GM23248 (cell line): Measurements from ENCODE around the gene PLSCR1. TPM values are rescaled to one million over a fixed set of nuclear protein-coding genes. Genes with fewer than 3 reads are reported as not detected.
A peak's percentile ranks its signal among the peaks of the same experiment; 100 is the strongest.

Experiments used
- DNase-seq: peaks from one replicate; pipeline ENCODE4 v3.0.0-alpha.2; 2015
- H2AFZ ChIP-seq: fragments of 200-600 bp; sonication (generic); 2 replicates; pipeline ENCODE4 v1.6.1; 2016; ENCODE audit warnings: antibody characterized with exemption
- H3F3A ChIP-seq: fragments of 200-600 bp; sonication (generic); 2 replicates; pipeline ENCODE4 v1.6.1; 2016; ENCODE audit warnings: mild to moderate bottlenecking, antibody characterized with exemption, mixed run types; ENCODE audit not compliant: insufficient read depth
- H3K27ac ChIP-seq: fragments of 200-600 bp; sonication (generic); 2 replicates; pipeline ENCODE4 v1.5.1; 2016; ENCODE audit warnings: mild to moderate bottlenecking
- H3K27me3 ChIP-seq: fragments of 200-600 bp; sonication (generic); replicated peaks from 2 replicates; pipeline ENCODE4 v1.6.1; 2016; ENCODE audit warnings: mild to moderate bottlenecking; ENCODE audit not compliant: insufficient read depth
- H3K36me3 ChIP-seq: fragments of 200-600 bp; sonication (generic); 2 replicates; pipeline ENCODE4 v1.6.1; 2016; ENCODE audit warnings: low read depth, mild to moderate bottlenecking
- H3K4me1 ChIP-seq: fragments of 200-600 bp; sonication (generic); 2 replicates; pipeline ENCODE4 v1.6.1; 2016; ENCODE audit warnings: mild to moderate bottlenecking; ENCODE audit not compliant: insufficient read depth
- H3K4me2 ChIP-seq: fragments of 200-600 bp; sonication (generic); one replicate; pipeline ENCODE4 v1.6.1; 2016; ENCODE audit warnings: mild to moderate bottlenecking; ENCODE audit not compliant: unreplicated experiment
- H3K4me3 ChIP-seq: fragments of 200-600 bp; sonication (generic); 2 replicates; pipeline ENCODE4 v1.5.1; 2016; ENCODE audit warnings: mild to moderate bottlenecking
- H3K79me2 ChIP-seq: fragments of 200-600 bp; sonication (generic); 2 replicates; pipeline ENCODE4 v1.6.1; 2016; ENCODE audit warnings: mild to moderate bottlenecking; ENCODE audit not compliant: insufficient read depth
- H3K9ac ChIP-seq: fragments of 200-600 bp; sonication (generic); 2 replicates; pipeline ENCODE4 v1.6.1; 2016; ENCODE audit warnings: mild to moderate bottlenecking
- H3K9me2 ChIP-seq: fragments of 200-600 bp; sonication (generic); 2 replicates; pipeline ENCODE4 v1.6.1; 2016; ENCODE audit warnings: mixed run types, mild to moderate bottlenecking, moderate library complexity; ENCODE audit not compliant: insufficient read depth
- H3K9me3 ChIP-seq: fragments of 200-600 bp; sonication (generic); one replicate; pipeline ENCODE4 v1.6.1; 2017; ENCODE audit warnings: low read depth
- H4K20me1 ChIP-seq: fragments of 200-600 bp; sonication (generic); 2 replicates; pipeline ENCODE4 v1.6.0; 2016; ENCODE audit not compliant: insufficient read depth
- EZH2 ChIP-seq: fragments of 200-600 bp; sonication (generic); IDR thresholded peaks from 2 replicates; pipeline ENCODE4 v1.6.1; 2018; ENCODE audit warnings: antibody characterized with exemption, mild to moderate bottlenecking; ENCODE audit not compliant: insufficient read depth, poor library complexity, severe bottlenecking
- EZH2phosphoT487 ChIP-seq: fragments of 200-600 bp; sonication (generic); IDR thresholded peaks from 2 replicates; pipeline ENCODE4 v1.6.1; 2018; ENCODE audit warnings: antibody characterized with exemption, moderate library complexity, mild to moderate bottlenecking, low read depth; ENCODE audit not compliant: insufficient read depth
- WGBS, 2 experiments: methylation state at CpG; one replicate each; pipeline ENCODE4 v1.1.6; 2015 to 2017; ENCODE audit warnings: low lambda C conversion rate in 2 of 2, low coverage in 1 of 2; ENCODE audit errors: missing lambda C conversion rate in 2 of 2; 5-methylcytosine and 5-hydroxymethylcytosine counted together
- in situ Hi-C: fragments of 300-500 bp; cut with MboI; formaldehyde crosslinking; loops from 2 replicates; pipeline ENCODE4 v1.15.0; 2020
- polyA plus RNA-seq: library from polyadenylated mRNA; unstranded; fragments of >200 nt; fragmentation: Nextera tagmentation; extraction: Ambion mirVana; gene quantifications from 2 replicates; pipeline ENCODE4 v1.2.1, GENCODE V29; 2016
- total RNA-seq: library from RNA; depleted of rRNA; stranded (reverse); fragments of >200 nt; shearing (Covaris generic); gene quantifications from 2 replicates; pipeline ENCODE4 v1.2.3, GENCODE V29; 2014

The PLSCR1 gene
- total and polyA plus RNA-seq, 2 experiments from 2014 or later, result 23.7 to 28.7 TPM

DNA sequence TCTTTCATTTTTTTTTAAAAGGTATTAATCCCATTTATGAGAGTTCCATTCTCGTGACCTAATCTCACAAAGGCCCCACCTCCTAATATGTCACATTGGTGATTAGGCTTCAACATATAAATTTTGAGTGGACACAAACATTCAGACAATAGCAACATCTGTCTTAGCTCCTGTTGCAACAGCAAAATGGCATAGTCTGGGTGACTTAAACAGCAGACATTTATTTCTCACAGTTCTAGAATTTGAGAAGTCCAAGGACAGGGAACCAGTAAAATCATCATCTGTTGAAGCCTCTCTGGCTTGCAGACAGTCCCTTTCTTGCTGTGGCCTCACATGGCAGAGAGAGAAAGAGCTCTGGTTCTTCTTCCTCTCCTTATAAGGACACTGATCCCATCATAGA is 71.8 kb downstream of the PLSCR1 start:
- Histone ChIP-seq H3K27ac (no peak overlapping the region), H2AFZ (no peak overlapping the region), H3K9me3 (no peaks in the 10 kb centered on the region), H3K9ac (no peak overlapping the region), H3K4me1 (peaks cover 7% of the 10 kb centered on the region; the same call in 1 of the 2 replicates), H3K79me2 (no peaks in the 10 kb centered on the region), H4K20me1 (no peaks in the 10 kb centered on the region), H3K9me2 (no peaks in the 10 kb centered on the region), H3K4me3 (no peak overlapping the region), H3K27me3 (0 out of 2 replicates have a peak, but pooled peaks cover 2% of the 10 kb centered on the region), H3K36me3 (no peaks in the 10 kb centered on the region), H3K4me2 (no peak overlapping the region), H3F3A (no peaks in the 10 kb centered on the region)
- in situ Hi-C loops, result no loop called here
- WGBS, 2 experiments, result 61 to 78% methylated on average over 1 of the region's 1 CpG
- DNase-seq, result no peak
- no peak for TF ChIP-seq EZH2
- TF ChIP-seq EZH2phosphoT487, result no peak

DNA sequence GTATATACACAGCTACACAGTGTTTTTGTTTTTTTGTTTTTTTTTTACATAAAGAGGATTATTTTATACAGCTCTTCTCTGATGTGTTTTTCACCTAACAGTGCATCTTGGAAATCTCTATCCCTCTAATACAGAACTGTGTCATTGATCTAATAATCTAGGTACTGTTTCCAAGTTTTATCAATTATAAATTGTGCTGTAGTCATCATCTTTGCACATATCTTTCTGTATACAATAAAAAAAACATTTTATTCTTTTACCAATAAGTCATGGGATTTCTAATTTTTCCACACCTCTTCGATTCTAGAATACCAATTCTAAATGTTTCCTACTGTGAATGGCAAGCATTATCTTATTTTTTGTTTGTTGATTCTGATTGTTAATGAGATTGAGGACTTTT is 73.4 kb downstream of the PLSCR1 start:
- no peak for TF ChIP-seq EZH2
- TF ChIP-seq EZH2phosphoT487, result no peak
- Histone ChIP-seq H3K9me2 (no peaks in the 10 kb centered on the region), H3K4me1 (peaks cover 16% of the 10 kb centered on the region), H3K4me3 (no peak overlapping the region), H3K4me2 (no peak overlapping the region), H3K27ac (no peak overlapping the region), H3F3A (no peaks in the 10 kb centered on the region; the same call in 1 of the 2 replicates), H3K9me3 (no peaks in the 10 kb centered on the region), H3K9ac (no peak overlapping the region), H3K79me2 (no peaks in the 10 kb centered on the region), H3K27me3 (0 out of 2 replicates have a peak, but pooled peaks cover 2% of the 10 kb centered on the region), H4K20me1 (no peaks in the 10 kb centered on the region), H2AFZ (no peak overlapping the region), H3K36me3 (no peaks in the 10 kb centered on the region)
- in situ Hi-C loops, result no loop called here
- 81 to 88% methylated on average over 1 of the region's 1 CpG for WGBS, 2 experiments
- DNase-seq, result no peak

DNA sequence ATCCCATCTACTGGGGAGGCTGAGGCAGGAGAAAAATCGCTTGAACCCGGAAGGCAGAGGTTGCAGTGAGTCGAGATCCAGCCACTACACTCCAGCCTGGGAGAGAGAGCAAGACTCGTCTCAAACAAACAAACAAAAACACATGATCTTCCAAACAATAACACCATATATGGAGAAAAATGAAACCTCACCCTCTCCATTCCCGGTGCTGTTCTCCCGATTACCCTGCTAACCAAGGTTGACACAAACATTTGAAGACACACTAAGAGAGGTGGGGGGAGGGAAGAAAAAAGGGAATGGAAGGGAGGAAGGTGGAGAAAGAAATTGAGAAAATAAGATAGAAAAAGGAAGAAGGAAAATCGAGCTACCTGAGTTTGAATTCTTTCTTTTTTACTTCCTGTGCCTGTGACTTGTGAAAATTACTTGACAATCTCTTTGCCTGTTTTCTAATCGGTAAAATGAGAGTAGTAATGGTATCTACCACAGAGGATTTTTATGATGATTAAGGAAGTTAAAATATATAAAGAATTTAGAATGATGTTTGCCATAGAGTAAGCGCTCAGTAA is 73.9 kb downstream of the PLSCR1 start:
- Histone ChIP-seq H3K79me2 (no peaks in the 10 kb centered on the region), H3K4me1 (peaks cover 16% of the 10 kb centered on the region), H3K4me3 (no peak overlapping the region), H3K9me3 (no peaks in the 10 kb centered on the region), H3K9ac (no peak overlapping the region), H3K4me2 (no peak overlapping the region), H3F3A (no peaks in the 10 kb centered on the region; the same call in 1 of the 2 replicates), H2AFZ (no peak overlapping the region), H3K27me3 (0 out of 2 replicates have a peak, but pooled peaks cover 2% of the 10 kb centered on the region), H3K27ac (no peak overlapping the region), H4K20me1 (no peaks in the 10 kb centered on the region), H3K9me2 (no peaks in the 10 kb centered on the region), H3K36me3 (no peaks in the 10 kb centered on the region)
- no peak for DNase-seq
- WGBS, 2 experiments, result 81 to 85% methylated on average over 9 of the region's 9 CpGs
- no peak for TF ChIP-seq EZH2
- no peak for TF ChIP-seq EZH2phosphoT487
- in situ Hi-C loops, result no loop called here

DNA sequence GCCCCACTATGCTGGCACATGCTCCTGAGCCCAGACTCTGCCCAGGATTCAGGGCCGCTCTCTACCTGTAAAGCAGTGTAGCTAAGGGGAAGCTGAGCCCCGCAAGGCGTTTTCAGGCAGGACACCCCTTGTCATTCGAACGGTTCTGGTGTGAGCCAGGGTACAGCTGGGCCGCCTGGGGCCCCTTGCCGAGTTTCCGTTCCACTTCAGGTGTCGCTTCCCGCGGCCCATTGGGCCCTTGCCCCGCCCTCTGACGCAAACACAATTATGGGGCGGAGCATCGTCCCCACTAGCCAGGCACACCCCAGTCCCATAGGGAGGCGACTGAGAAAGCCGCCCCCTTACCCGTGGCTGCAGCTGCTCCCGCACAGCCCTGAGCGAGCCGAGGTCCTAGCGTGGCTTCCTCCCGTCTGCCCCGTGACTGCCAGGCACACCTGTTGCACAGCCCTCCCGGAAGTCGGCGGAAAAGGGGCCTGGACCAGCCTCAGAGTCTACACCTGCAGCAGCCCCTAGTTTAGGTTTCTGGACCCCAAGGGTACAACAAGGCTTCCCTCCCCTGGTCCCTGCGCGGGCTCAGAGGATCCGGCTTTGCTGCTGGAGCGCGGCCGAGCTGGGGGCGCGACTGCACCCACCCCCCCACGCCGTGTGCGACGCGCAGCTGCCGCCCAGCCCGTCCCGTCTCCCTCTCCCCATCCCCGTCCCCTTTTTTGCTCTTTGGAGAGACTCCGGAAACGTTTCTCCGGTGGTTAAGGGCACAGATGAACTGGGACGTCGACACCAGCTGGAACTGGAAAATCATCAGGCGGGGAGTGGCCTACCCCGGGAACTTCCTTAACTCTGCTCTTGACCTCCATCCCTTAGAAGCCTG is 75.0 kb downstream of the PLSCR1 start, which contains the start of gene PLSCR2:
TSS of gene PLSCR2 (minus strand) at position 412 of the 868 bp plus-strand sequence. CDS start 9,657 bp downstream, outside the sequence.
- H3K27ac ChIP-seq, result no peak within 1 kb of the TSS
- peaks cover 20% of the 10 kb centered on the region for H3K4me1 ChIP-seq
- TF ChIP-seq EZH2phosphoT487, result no peak
- TF ChIP-seq EZH2, result no peak
- H3K9ac ChIP-seq, result peak within 1 kb of the TSS; percentile 42
- H4K20me1 ChIP-seq, result no peaks in the 10 kb centered on the region
- 0 out of 2 replicates have a peak, but pooled peaks cover under 1% of the 10 kb centered on the region for H3K27me3 ChIP-seq
- peak within 1 kb of the TSS; percentile 66 for H3K4me3 ChIP-seq
- no peaks in the 10 kb centered on the region for H3K36me3 ChIP-seq
- WGBS, 2 experiments, result 18 to 22% methylated on average over 35 to 45 of the region's 51 CpGs
- H3K79me2 ChIP-seq, result no peaks in the 10 kb centered on the region
- no peaks in the 10 kb centered on the region for H3K9me2 ChIP-seq
- DNase-seq, result peak; percentile 30
- peak within 1 kb of the TSS; percentile 62 for H3K4me2 ChIP-seq
- no peaks in the 10 kb centered on the region; the same call in 1 of the 2 replicates for H3F3A ChIP-seq
- H2AFZ ChIP-seq, result peak within 1 kb of the TSS; percentile 93
- no peaks in the 10 kb centered on the region for H3K9me3 ChIP-seq
- in situ Hi-C loops, result no loop called here
